ENCODE measurements around the gene SFXN1. TPM values are rescaled to one million over a fixed set of nuclear protein-coding genes. Genes with fewer than 3 reads are reported as not detected.

SFXN1 gene
- total RNA-seq, 1 experiment from 2014 or later: 88.3 TPM

DNA sequence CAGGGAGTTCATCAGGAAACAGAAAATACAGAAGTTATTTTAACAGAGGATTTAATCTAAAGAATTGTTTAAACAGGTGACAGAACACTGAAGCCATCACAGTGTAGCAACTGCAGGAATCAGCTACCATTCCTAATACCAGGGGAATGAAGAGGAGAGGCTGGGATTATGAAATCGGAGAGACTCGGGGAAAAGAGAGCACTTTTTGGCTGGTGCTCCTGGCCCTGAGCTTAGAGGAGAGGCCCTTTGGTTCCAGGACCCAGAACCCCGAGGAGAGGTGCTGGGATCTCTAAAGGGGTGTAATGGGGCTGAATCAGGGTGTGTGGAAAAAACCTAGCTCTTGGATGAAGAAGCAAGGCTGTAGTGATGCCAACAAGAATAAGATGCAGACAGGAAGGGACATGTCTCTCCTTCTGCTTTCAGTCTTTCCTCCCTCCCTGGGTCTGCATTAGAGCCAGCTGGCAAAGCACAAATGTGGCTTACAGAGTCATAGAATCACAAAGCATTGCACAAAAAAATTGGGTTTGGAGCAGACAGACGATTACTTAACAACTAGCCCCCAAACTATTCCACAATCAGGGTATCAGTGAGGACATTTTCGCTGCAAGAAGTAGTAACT, 11.6 kb upstream of the SFXN1 start:
- Histone ChIP-seq H3K27ac (ENCODE audit: low read length) (no peak overlapping the region), H3K4me3 (ENCODE audit: low read depth in 2 of 2, low read length in 2 of 2) (no peak overlapping the region), H3K4me1 (ENCODE audit: control insufficient read depth, insufficient read depth, low read length) (no peaks in the 10 kb centered on the region), H3K36me3 (ENCODE audit: control insufficient read depth, insufficient read depth, low read length) (no peaks in the 10 kb centered on the region), H3K27me3 (ENCODE audit: control insufficient read depth, insufficient read depth, low read length) (peaks cover 19% of the 10 kb centered on the region), H3K9me3 (ENCODE audit: control insufficient read depth, insufficient read depth, low read depth, low read length) (no peaks in the 10 kb centered on the region)
- DNase-seq (ENCODE audit: low read depth, low spot score): no peak
- intact Hi-C loops (cut with micrococcal nuclease; ENCODE audit: unreplicated experiment): no loop called here
- BruUV-seq (replicated peaks): no TSS peak
- ChIA-PET CTCF (no interaction called here), POLR2A (no interaction called here)
- in situ Hi-C loops (cut with HindIII; ENCODE audit: low pct_unique_long_range_greater_than_20kb, low sequenced_read_pairs): no loop called here
- TF ChIP-seq TCF7L2 (IDR thresholded peaks at IDR 0.05; ENCODE audit: low read depth, low read length): no peak
- TF ChIP-seq, protein P1, sequence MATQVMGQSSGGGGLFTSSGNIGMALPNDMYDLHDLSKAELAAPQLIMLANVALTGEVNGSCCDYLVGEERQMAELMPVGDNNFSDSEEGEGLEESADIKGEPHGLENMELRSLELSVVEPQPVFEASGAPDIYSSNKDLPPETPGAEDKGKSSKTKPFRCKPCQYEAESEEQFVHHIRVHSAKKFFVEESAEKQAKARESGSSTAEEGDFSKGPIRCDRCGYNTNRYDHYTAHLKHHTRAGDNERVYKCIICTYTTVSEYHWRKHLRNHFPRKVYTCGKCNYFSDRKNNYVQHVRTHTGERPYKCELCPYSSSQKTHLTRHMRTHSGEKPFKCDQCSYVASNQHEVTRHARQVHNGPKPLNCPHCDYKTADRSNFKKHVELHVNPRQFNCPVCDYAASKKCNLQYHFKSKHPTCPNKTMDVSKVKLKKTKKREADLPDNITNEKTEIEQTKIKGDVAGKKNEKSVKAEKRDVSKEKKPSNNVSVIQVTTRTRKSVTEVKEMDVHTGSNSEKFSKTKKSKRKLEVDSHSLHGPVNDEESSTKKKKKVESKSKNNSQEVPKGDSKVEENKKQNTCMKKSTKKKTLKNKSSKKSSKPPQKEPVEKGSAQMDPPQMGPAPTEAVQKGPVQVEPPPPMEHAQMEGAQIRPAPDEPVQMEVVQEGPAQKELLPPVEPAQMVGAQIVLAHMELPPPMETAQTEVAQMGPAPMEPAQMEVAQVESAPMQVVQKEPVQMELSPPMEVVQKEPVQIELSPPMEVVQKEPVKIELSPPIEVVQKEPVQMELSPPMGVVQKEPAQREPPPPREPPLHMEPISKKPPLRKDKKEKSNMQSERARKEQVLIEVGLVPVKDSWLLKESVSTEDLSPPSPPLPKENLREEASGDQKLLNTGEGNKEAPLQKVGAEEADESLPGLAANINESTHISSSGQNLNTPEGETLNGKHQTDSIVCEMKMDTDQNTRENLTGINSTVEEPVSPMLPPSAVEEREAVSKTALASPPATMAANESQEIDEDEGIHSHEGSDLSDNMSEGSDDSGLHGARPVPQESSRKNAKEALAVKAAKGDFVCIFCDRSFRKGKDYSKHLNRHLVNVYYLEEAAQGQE (IDR thresholded peaks at IDR 0.05; ENCODE audit: insufficient read depth in 1 of 2, low read depth in 2 of 2, low read length in 1 of 2): no peak
- TF ChIP-seq, protein P2, sequence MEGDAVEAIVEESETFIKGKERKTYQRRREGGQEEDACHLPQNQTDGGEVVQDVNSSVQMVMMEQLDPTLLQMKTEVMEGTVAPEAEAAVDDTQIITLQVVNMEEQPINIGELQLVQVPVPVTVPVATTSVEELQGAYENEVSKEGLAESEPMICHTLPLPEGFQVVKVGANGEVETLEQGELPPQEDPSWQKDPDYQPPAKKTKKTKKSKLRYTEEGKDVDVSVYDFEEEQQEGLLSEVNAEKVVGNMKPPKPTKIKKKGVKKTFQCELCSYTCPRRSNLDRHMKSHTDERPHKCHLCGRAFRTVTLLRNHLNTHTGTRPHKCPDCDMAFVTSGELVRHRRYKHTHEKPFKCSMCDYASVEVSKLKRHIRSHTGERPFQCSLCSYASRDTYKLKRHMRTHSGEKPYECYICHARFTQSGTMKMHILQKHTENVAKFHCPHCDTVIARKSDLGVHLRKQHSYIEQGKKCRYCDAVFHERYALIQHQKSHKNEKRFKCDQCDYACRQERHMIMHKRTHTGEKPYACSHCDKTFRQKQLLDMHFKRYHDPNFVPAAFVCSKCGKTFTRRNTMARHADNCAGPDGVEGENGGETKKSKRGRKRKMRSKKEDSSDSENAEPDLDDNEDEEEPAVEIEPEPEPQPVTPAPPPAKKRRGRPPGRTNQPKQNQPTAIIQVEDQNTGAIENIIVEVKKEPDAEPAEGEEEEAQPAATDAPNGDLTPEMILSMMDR (IDR thresholded peaks at IDR 0.05): no peak
- no peak for TF ChIP-seq POLR2AphosphoS5 (IDR thresholded peaks at IDR 0.05; ENCODE audit: low read depth, low read length)
- no peak for TF ChIP-seq SIN3A (IDR thresholded peaks at IDR 0.05; ENCODE audit: borderline replicate concordance, insufficient read depth, low read depth, low read length)
- ATAC-seq: no peak

DNA sequence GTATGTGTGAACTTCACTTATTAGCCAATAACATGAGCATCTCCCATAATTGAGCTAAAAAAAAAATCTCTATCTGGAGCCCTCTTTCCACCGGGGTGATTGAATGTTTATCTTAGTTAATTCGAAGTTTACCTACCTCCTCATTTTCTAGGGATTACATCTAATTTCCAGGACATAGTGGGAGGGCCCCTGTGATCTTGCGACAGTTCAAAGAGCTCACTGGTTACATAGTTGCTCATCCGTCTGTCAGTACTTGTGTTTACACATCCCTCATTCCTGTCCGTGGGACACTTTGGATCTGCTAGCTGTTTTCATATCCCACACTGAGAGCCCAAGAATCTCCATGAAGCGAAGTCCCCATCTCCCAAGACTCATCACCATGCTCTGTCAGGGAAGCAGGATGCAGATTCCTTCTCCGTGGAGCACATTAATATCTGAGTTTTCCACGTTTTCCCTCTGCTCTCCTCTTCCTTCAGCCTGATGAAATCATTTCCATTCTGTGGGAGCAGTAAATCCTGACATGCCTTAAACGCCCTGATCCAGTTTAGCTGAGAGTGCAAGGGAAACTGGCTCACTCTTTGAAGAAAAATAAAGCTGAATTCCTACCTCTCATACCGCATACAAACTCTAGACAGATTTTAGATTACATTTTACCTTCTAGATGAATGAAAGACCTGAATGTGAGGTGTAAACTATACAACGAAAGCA, 10.2 kb upstream of the SFXN1 start:
- Histone ChIP-seq H3K27ac (ENCODE audit: low read length) (no peak overlapping the region), H3K36me3 (ENCODE audit: control insufficient read depth, insufficient read depth, low read length) (no peaks in the 10 kb centered on the region), H3K9me3 (ENCODE audit: control insufficient read depth, insufficient read depth, low read depth, low read length) (no peaks in the 10 kb centered on the region), H3K27me3 (ENCODE audit: control insufficient read depth, insufficient read depth, low read length) (peaks cover 19% of the 10 kb centered on the region), H3K4me1 (ENCODE audit: control insufficient read depth, insufficient read depth, low read length) (no peaks in the 10 kb centered on the region), H3K4me3 (ENCODE audit: low read depth in 2 of 2, low read length in 2 of 2) (no peak overlapping the region)
- DNase-seq (ENCODE audit: low read depth, low spot score): no peak
- CTCF ChIA-PET: interaction anchor here (0.5 kb wide), 1 partner anchor 511 kb away, joined by 5 read pairs; no protein-coding TSS in a partner anchor
- TF ChIP-seq SIN3A (IDR thresholded peaks at IDR 0.05; ENCODE audit: borderline replicate concordance, insufficient read depth, low read depth, low read length) (no peak), TCF7L2 (IDR thresholded peaks at IDR 0.05; ENCODE audit: low read depth, low read length) (no peak), POLR2AphosphoS5 (IDR thresholded peaks at IDR 0.05; ENCODE audit: low read depth, low read length) (no peak)
- TF ChIP-seq, protein P2 (IDR thresholded peaks at IDR 0.05): no peak
- ATAC-seq: no peak
- no TSS peak for BruUV-seq (replicated peaks)
- POLR2A ChIA-PET: no interaction called here
- in situ Hi-C loops (cut with HindIII; ENCODE audit: low pct_unique_long_range_greater_than_20kb, low sequenced_read_pairs) (no loop called here), intact Hi-C loops (cut with micrococcal nuclease; ENCODE audit: unreplicated experiment) (no loop called here)
